Activated CD8-positive, alpha-beta memory T cell treated with anti-CD3 and anti-CD28 coated beads, Interleukin-2, amount 50 U/mL, for 48 hours (primary cell): ENCODE results near the gene CUX1.
"Not testable (repeated sequence)": the region's sequence is repeated elsewhere in the genome, so short reads cannot be mapped to it uniquely, and the experiment has no call there.

Experiments used
- DNase-seq: peaks from one replicate; pipeline ENCODE4 v3.0.0-alpha.2; 2020

The CUX1 gene

GRCh38 chr7:102024005-102024768 lies 206.8 kb downstream of the CUX1 start:
- DNase-seq, result no peak

- DNase-seq, result no peak
Measured at GRCh38 chr7:102024769-102025391, 207.5 kb downstream of the CUX1 start.

- DNase-seq, result not testable (repeated sequence)
Measured at GRCh38 chr7:102025777-102026176, 208.4 kb downstream of the CUX1 start.

- DNase-seq, result no peak
Measured at GRCh38 chr7:102028206-102028826, 210.9 kb downstream of the CUX1 start.

GRCh38 chr7:102029616-102030015 lies 212.2 kb downstream of the CUX1 start:
- DNase-seq, result no peak

GRCh38 chr7:102030696-102031095 lies 213.3 kb downstream of the CUX1 start:
- no peak for DNase-seq

GRCh38 chr7:102036958-102037357 lies 219.5 kb downstream of the CUX1 start:
- no peak for DNase-seq

GRCh38 chr7:102039706-102040105 lies 222.3 kb downstream of the CUX1 start:
- no peak for DNase-seq

GRCh38 chr7:102040569-102040968 lies 223.1 kb downstream of the CUX1 start:
- no peak for DNase-seq

- DNase-seq, result no peak
Measured at GRCh38 chr7:102042016-102042656, 224.7 kb downstream of the CUX1 start.

GRCh38 chr7:102042796-102043195 lies 225.4 kb downstream of the CUX1 start:
- not testable (repeated sequence) for DNase-seq

- DNase-seq, result no peak
Measured at GRCh38 chr7:102044641-102044983, 227.2 kb downstream of the CUX1 start.

GRCh38 chr7:102044984-102045673 lies 227.7 kb downstream of the CUX1 start:
- DNase-seq, result no peak

- no peak for DNase-seq
Measured at GRCh38 chr7:102045681-102046372, 228.4 kb downstream of the CUX1 start.

GRCh38 chr7:102046373-102047117 lies 229.1 kb downstream of the CUX1 start:
- no peak for DNase-seq

GRCh38 chr7:102047167-102047566 lies 229.7 kb downstream of the CUX1 start:
- no peak for DNase-seq

GRCh38 chr7:102049765-102050164 lies 232.3 kb downstream of the CUX1 start:
- no peak for DNase-seq

- no peak for DNase-seq
Measured at GRCh38 chr7:102050864-102051460, 233.5 kb downstream of the CUX1 start.

GRCh38 chr7:102051736-102052135 lies 234.3 kb downstream of the CUX1 start:
- DNase-seq, result not testable (repeated sequence)

GRCh38 chr7:102054158-102054557 lies 236.7 kb downstream of the CUX1 start:
- no peak for DNase-seq
